Pancreas (tissue), 10 donors: ENCODE data around the gene SERPINA7. TPM values are rescaled to one million over a fixed set of nuclear protein-coding genes. Genes with fewer than 3 reads are reported as not detected.

Source experiments
- ATAC-seq, 4 donors: fragments of 200-7000 bp; cut with Tn5 transposase; one replicate each; pipeline versions ENCODE4 v1.8.0 to v1.9.1; 2020; ENCODE audit warnings: mild to moderate bottlenecking in 4 of 4, moderate library complexity in 4 of 4
- DNase-seq, 6 donors: peaks; one replicate each; pipeline ENCODE4 v3.0.0-alpha.2; 2020
- FAIRE-seq: peaks from 2 replicates; lab custom pipeline; 2012; peaks lifted over from hg19 to GRCh38; lab: Jason Lieb, UNC
- H3K27ac ChIP-seq, 4 donors: fragments of 200-600 bp; sonication (generic); 1 replicate in 3 of 4; 2 replicates in 1 of 4; pipeline versions ENCODE4 v1.5.0 to v1.8.0; 2020
- H3K27me3 ChIP-seq, 4 donors: fragments of 200-600 bp; one replicate each; pipeline ENCODE4 v1.8.0; 2021
- H3K36me3 ChIP-seq, 3 donors: fragments of 200-600 bp; sonication (generic) in 1 of 3; one replicate each; pipeline versions ENCODE4 v1.5.0 to v1.8.0; 2020 to 2021
- H3K4me1 ChIP-seq, 3 donors: fragments of 200-600 bp; one replicate each; pipeline ENCODE4 v1.8.0; 2021
- H3K4me3 ChIP-seq, 4 donors: fragments of 200-600 bp; sonication (generic) in 2 of 4; one replicate each; pipeline versions ENCODE4 v1.5.0 to v1.8.0; 2020 to 2021
- H3K9me3 ChIP-seq, 4 donors: fragments of 200-600 bp; one replicate each; pipeline ENCODE4 v1.8.0; 2021
- WGBS, 2 donors: extraction: QIAGEN DNeasy Blood & Tissue Kit; methylation state at CpG; one replicate each; pipeline ENCODE4 v1.1.7; 2013; 5-methylcytosine and 5-hydroxymethylcytosine counted together
- intact Hi-C, 3 donors: fragments of 100-400 bp; cut with DNase I; formaldehyde crosslinking; loops; one replicate each; pipeline versions ENCODE4 v1.11.1 to v1.14.2; 2022
- polyA plus RNA-seq, 2 donors: library from polyadenylated mRNA; stranded (reverse); fragments of 200-250 nt; gene quantifications; one replicate each; pipeline ENCODE4 v1.2.3, GENCODE V29; 2013
- total RNA-seq, 6 donors: library from RNA; stranded (reverse); fragmentation: NEBNext Ultra II Directional in 4 of 6; extraction: Animal tissue kit (Norgen Biotek cat#: 25700) in 4 of 6; gene quantifications; one replicate each; pipeline versions ENCODE4 v1.2.1 to v1.2.4, GENCODE V29; 2021 to 2023
- TF ChIP-seq, protein P1 (sequence below), 4 donors: fragments of 200-600 bp; sonication (generic) in 3 of 4; IDR thresholded peaks; one replicate each; pipeline versions ENCODE4 v1.5.0 to v1.8.0; 2021; ENCODE audit warnings: antibody characterized with exemption in 4 of 4
- donor health status: healthy with polysubstance abuse.
- donor health status: DM: no; HTN: no; CAD: no; lungs with moderate emphysema.
- donor health status: DM: no; HTN: no; CAD: no.
- donor health status: control.
- donor health status: control.
- donor health status: Bipolar disorder and iron deficiency.
- donor health status: DM: yes; HTN: yes; CAD: no.
- donor health status: DM: no; HTN: no; CAD: no.
- donor health status: DM: no; HTN: no; CAD: no.
- donor health status: DM: yes; HTN: yes; CAD: no.

Gene SERPINA7
- total and polyA plus RNA-seq, 8 donors: 0.04 to 0.32 (median 0.20) TPM; not detected in 1

DNA sequence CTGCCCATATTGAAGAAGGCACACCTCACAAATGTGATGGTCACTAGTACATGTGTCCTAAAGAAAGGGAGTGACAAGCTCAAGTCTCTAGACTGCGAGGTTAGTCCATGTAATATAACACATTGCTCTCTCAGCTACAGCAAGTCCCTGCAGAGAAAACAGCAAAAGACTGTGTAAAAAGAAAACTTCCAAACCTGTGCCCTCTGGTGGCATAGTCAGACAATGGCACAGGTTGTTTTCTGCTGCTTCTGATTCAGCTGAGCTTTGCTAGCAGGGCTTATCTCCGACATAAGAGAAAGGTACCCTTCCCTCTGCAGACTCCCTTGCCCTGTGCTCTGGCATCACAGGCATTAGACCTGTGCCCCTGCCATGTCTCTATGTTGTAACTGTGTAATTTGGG, 1.4 kb upstream of the SERPINA7 start:
- ATAC-seq (peak; percentile 58 to 89 (median 86)), FAIRE-seq (peak; percentile 76), DNase-seq (peak in 2 of 6 donors; percentile 1 to 29)
- H3K9me3 ChIP-seq: no peaks in the 10 kb centered on the region
- H3K27me3 ChIP-seq: no peaks in the 10 kb centered on the region
- no peaks in the 10 kb centered on the region for H3K4me1 ChIP-seq
- no peak overlapping the region for H3K27ac ChIP-seq
- TF ChIP-seq, protein P1, sequence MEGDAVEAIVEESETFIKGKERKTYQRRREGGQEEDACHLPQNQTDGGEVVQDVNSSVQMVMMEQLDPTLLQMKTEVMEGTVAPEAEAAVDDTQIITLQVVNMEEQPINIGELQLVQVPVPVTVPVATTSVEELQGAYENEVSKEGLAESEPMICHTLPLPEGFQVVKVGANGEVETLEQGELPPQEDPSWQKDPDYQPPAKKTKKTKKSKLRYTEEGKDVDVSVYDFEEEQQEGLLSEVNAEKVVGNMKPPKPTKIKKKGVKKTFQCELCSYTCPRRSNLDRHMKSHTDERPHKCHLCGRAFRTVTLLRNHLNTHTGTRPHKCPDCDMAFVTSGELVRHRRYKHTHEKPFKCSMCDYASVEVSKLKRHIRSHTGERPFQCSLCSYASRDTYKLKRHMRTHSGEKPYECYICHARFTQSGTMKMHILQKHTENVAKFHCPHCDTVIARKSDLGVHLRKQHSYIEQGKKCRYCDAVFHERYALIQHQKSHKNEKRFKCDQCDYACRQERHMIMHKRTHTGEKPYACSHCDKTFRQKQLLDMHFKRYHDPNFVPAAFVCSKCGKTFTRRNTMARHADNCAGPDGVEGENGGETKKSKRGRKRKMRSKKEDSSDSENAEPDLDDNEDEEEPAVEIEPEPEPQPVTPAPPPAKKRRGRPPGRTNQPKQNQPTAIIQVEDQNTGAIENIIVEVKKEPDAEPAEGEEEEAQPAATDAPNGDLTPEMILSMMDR (IDR thresholded peaks at IDR 0.05): peak in 2 of 4 donors; percentile 50 to 51
- WGBS, 2 donors: 4 to 8% methylated on average over 2 of the region's 2 CpGs
- no peak overlapping the region for H3K4me3 ChIP-seq
- intact Hi-C loops: no loop called here
- no peaks in the 10 kb centered on the region for H3K36me3 ChIP-seq

DNA sequence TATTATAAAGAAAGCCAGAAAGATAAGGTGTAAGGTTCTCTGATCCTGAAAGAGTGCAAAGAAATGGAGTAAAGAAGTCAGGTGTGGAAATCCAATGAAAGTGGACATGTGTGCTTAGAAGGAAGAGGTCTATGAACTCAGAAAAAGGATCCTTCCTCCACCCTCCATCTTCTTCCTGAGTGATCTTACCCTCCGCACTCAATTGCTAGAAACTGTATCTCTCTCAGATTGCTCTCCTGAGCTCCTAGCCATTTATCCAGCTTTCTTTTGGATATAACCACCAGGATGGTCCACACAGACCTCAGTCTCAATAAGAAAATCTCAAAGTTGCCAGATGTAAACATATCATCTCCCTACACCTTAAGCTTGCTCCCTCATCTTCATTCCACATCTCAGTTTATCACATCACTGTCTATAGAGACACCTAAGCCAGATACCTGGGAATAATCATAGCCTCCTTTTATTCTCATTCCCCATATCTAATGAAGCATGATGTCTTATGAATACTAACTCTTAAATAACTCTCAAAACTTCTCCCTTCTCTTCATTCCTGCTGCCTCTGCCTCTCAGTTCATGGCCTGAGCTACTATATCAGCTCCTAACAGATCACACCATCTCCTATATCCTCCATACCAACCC, 573 bp downstream of the SERPINA7 start:
- Histone ChIP-seq H3K36me3 (no peaks in the 10 kb centered on the region), H3K4me3 (no peak overlapping the region), H3K27me3 (no peaks in the 10 kb centered on the region), H3K27ac (no peak overlapping the region), H3K4me1 (no peaks in the 10 kb centered on the region), H3K9me3 (no peaks in the 10 kb centered on the region)
- TF ChIP-seq, protein P1 (IDR thresholded peaks at IDR 0.05): no peak
- no peak for DNase-seq
- no peak for ATAC-seq
- intact Hi-C loops: no loop called here
- 81 to 100% methylated on average over 1 of the region's 1 CpG for WGBS, 2 donors
- FAIRE-seq: no peak

- H3K9me3 ChIP-seq: no peaks in the 10 kb centered on the region
- H3K27me3 ChIP-seq: peaks cover 0 to 4% (median 0%) of the 10 kb centered on the region in 4 donors
- ATAC-seq: no peak
- TF ChIP-seq, protein P1 (IDR thresholded peaks at IDR 0.05): no peak
- FAIRE-seq: no peak
- H3K4me3 ChIP-seq: no peak overlapping the region
- no peak for DNase-seq
- H3K27ac ChIP-seq: no peak overlapping the region
- 83 to 85% methylated on average over 1 of the region's 1 CpG for WGBS, 2 donors
- intact Hi-C loops: no loop called here
- H3K36me3 ChIP-seq: no peaks in the 10 kb centered on the region
- H3K4me1 ChIP-seq: no peaks in the 10 kb centered on the region
These were observed 1.8 kb downstream of the SERPINA7 start for GRCh38 chrX:106036716-106037115.

GRCh38 chrX:106035064-106035463, 3.5 kb downstream of the SERPINA7 start:
- ATAC-seq: no peak
- TF ChIP-seq, protein P1 (IDR thresholded peaks at IDR 0.05): no peak
- 49 to 52% methylated on average over 2 of the region's 2 CpGs for WGBS, 2 donors
- FAIRE-seq: no peak
- no peak for DNase-seq
- Histone ChIP-seq H3K36me3 (no peaks in the 10 kb centered on the region), H3K4me1 (no peaks in the 10 kb centered on the region), H3K27ac (no peak overlapping the region), H3K4me3 (no peak overlapping the region), H3K27me3 (peaks cover 0 to 18% (median 0%) of the 10 kb centered on the region in 4 donors), H3K9me3 (no peaks in the 10 kb centered on the region)
- intact Hi-C loops: no loop called here

- FAIRE-seq: no peak
- H3K36me3 ChIP-seq: no peaks in the 10 kb centered on the region
- 83 to 93% methylated on average over 4 of the region's 4 CpGs for WGBS, 2 donors
- no peak for DNase-seq
- H3K9me3 ChIP-seq: no peaks in the 10 kb centered on the region
- no peaks in the 10 kb centered on the region for H3K4me1 ChIP-seq
- H3K4me3 ChIP-seq: no peak overlapping the region
- TF ChIP-seq, protein P1 (IDR thresholded peaks at IDR 0.05): no peak
- no peak for ATAC-seq
- no peak overlapping the region for H3K27ac ChIP-seq
- intact Hi-C loops: no loop called here
- peaks cover 0 to 10% (median 0%) of the 10 kb centered on the region in 4 donors for H3K27me3 ChIP-seq
These were observed 14.6 kb downstream of the SERPINA7 start for GRCh38 chrX:106023947-106024346.
